HepG2 (cell line): ENCODE results near the gene RERE. TPM values are rescaled to one million over a fixed set of nuclear protein-coding genes. Genes with fewer than 3 reads are reported as not detected.

Experiments
- ATF7 ChIP-seq, 2 experiments: fragments of 450-650 bp in 1 of 2; sonication (generic) in 1 of 2; formaldehyde crosslinking in 1 of 2; IDR thresholded peaks; 2 replicates each; pipeline versions ENCODE4 v1.4.0 to v1.6.1; 2016 to 2020; ENCODE audit warnings: antibody characterized with exemption in 1 of 2, mild to moderate bottlenecking in 1 of 2, missing genetic modification reagents in 1 of 2
- FOXP4 ChIP-seq: sonication (generic); formaldehyde crosslinking; IDR thresholded peaks from 2 replicates; pipeline ENCODE4 v1.4.0; 2020; ENCODE audit warnings: missing genetic modification reagents
- GMEB1 ChIP-seq: sonication (generic); formaldehyde crosslinking; IDR thresholded peaks from 2 replicates; pipeline ENCODE4 v1.5.1; 2020; ENCODE audit warnings: missing genetic modification reagents, mild to moderate bottlenecking, borderline replicate concordance
- HDAC1 ChIP-seq: sonication (generic); formaldehyde crosslinking; IDR thresholded peaks from 2 replicates; pipeline ENCODE4 v1.5.1; 2020; ENCODE audit warnings: mild to moderate bottlenecking, missing genetic modification reagents
- HOXA3 ChIP-seq: sonication (generic); formaldehyde crosslinking; IDR thresholded peaks from 2 replicates; pipeline ENCODE4 v1.5.0; 2020; ENCODE audit warnings: missing genetic modification reagents
- JUN ChIP-seq: sonication (generic); formaldehyde crosslinking; IDR thresholded peaks from 2 replicates; pipeline ENCODE4 v1.4.0; 2020; ENCODE audit warnings: mild to moderate bottlenecking, missing genetic modification reagents
- MEIS1 ChIP-seq: sonication (generic); formaldehyde crosslinking; IDR thresholded peaks from 2 replicates; pipeline ENCODE4 v1.9.0; 2021; ENCODE audit warnings: mild to moderate bottlenecking, missing genetic modification reagents, moderate library complexity, borderline replicate concordance
- MYC ChIP-seq: sonication (generic); formaldehyde crosslinking; IDR thresholded peaks from 2 replicates; pipeline ENCODE4 v1.9.0; 2021; ENCODE audit warnings: missing genetic modification reagents, borderline replicate concordance
- NFE2 ChIP-seq: sonication (generic); formaldehyde crosslinking; IDR thresholded peaks from 2 replicates; pipeline ENCODE4 v1.4.0; 2020; ENCODE audit warnings: missing genetic modification reagents
- NR2F6 ChIP-seq, 2 experiments: IDR thresholded peaks; 2 replicates each; pipeline ENCODE4 v1.6.1; 2016; ENCODE audit warnings: antibody characterized with exemption in 1 of 2, mild to moderate bottlenecking in 1 of 2
- PITX1 ChIP-seq: sonication (generic); formaldehyde crosslinking; IDR thresholded peaks from 2 replicates; pipeline ENCODE4 v1.5.1; 2020; ENCODE audit warnings: mild to moderate bottlenecking, missing genetic modification reagents
- POGZ ChIP-seq: sonication (generic); formaldehyde crosslinking; IDR thresholded peaks from 2 replicates; pipeline ENCODE4 v1.4.0; 2020; ENCODE audit warnings: mild to moderate bottlenecking, missing genetic modification reagents
- ZNF292 ChIP-seq: sonication (generic); formaldehyde crosslinking; IDR thresholded peaks from 2 replicates; pipeline ENCODE4 v1.8.1; 2022; ENCODE audit warnings: mild to moderate bottlenecking, low read depth, missing genetic modification reagents, borderline replicate concordance
- ZNF687 ChIP-seq: sonication (generic); formaldehyde crosslinking; IDR thresholded peaks from 2 replicates; pipeline ENCODE4 v1.5.1; 2020; ENCODE audit warnings: mild to moderate bottlenecking, missing genetic modification reagents, moderate library complexity
- ZSCAN29 ChIP-seq: sonication (generic); formaldehyde crosslinking; conservative IDR thresholded peaks from 2 replicates; pipeline ENCODE4 v1.4.0; 2020; ENCODE audit warnings: mild to moderate bottlenecking, missing genetic modification reagents
- polyA plus RNA-seq, 8 experiments: library from polyadenylated mRNA; depleted of rRNA in 3 of 8; stranded (reverse) in 7 of 8; unstranded in 1 of 8; fragments of >200 nt; fragmentation: Illumina TruSeq in 4 of 8; extraction: Trizol in 4 of 8; gene quantifications; 2 replicates each; pipeline versions ENCODE4 v1.2.1 to v1.2.3, GENCODE V29; 2011 to 2016; ENCODE audit warnings: low read depth in 4 of 8, missing spikeins in 1 of 8, mixed read lengths in 1 of 8; ENCODE audit not compliant: insufficient read depth in 1 of 8
- total RNA-seq, 5 experiments: library from RNA; depleted of rRNA; stranded (reverse); fragments of >200 nt; fragmentation: Illumina TruSeq; extraction: Trizol; gene quantifications; 2 replicates each; pipeline ENCODE4 v1.2.3, GENCODE V29; 2016; ENCODE audit warnings: low read depth in 1 of 5
- TF ChIP-seq, protein P1 (sequence below): sonication (generic); formaldehyde crosslinking; conservative IDR thresholded peaks from 2 replicates; pipeline ENCODE4 v1.5.0; 2020; ENCODE audit warnings: missing genetic modification reagents
- TF ChIP-seq, protein P2 (sequence below): fragments of 450-650 bp; IDR thresholded peaks from 2 replicates; pipeline ENCODE4 v1.6.1; 2016

RERE gene
- total and polyA plus RNA-seq, 2 of the 13 experiments (the other 11 are each of a cell fraction or from before 2014, with no cell fraction given), result 18.3 to 21.9 TPM

DNA sequence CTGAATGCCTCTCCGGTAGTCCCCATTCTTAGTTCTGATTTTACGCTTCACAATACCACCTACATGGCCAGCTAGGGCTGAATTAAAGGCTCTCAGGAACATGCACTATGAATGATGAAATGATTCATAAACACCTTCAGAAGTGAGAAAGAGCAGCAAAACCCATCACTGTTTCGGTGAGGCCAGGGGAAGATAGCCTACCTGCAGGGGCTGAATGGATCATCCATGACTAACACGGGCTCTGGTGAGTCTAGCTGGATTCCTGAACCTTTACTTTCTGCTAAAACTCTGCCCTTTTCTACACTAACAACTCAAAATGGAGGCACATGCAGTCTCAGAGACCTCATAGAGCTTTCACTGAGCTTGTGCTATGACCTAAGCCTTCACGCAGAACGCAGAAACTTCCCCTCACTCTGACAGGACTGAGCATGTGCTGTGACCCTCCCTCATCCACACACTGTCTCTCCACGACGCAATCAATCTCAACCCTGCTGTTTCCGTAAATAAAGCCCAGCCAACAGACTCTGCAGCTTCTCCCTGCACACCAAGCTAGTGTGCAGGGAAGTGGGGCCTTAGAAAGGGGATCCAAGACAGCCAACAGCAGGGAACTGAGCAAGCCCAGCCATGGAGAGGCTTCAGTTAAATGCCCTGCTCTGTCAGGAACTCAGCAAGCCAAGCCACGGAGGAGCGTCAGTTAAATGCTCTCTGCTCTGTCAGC is 291.7 kb downstream of the RERE start (continued):
- TF ChIP-seq, protein P1, sequence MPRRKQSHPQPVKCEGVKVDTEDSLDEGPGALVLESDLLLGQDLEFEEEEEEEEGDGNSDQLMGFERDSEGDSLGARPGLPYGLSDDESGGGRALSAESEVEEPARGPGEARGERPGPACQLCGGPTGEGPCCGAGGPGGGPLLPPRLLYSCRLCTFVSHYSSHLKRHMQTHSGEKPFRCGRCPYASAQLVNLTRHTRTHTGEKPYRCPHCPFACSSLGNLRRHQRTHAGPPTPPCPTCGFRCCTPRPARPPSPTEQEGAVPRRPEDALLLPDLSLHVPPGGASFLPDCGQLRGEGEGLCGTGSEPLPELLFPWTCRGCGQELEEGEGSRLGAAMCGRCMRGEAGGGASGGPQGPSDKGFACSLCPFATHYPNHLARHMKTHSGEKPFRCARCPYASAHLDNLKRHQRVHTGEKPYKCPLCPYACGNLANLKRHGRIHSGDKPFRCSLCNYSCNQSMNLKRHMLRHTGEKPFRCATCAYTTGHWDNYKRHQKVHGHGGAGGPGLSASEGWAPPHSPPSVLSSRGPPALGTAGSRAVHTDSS (CRISPR knock-in tag), result no peak
- TF ChIP-seq ATF7 (IDR thresholded peaks at IDR 0.05) (no peak), ATF7 (CRISPR knock-in tag; IDR thresholded peaks at IDR 0.05) (no peak), HDAC1 (CRISPR knock-in tag) (peak; percentile 73), ZNF292 (peak; percentile 91; the same call in 1 of the 2 replicates), ZSCAN29 (no peak), NR2F6 (IDR thresholded peaks at IDR 0.05) (no peak), NR2F6 (CRISPR knock-in tag; IDR thresholded peaks at IDR 0.05) (no peak), NFE2 (CRISPR knock-in tag) (no peak), MYC (CRISPR knock-in tag) (0 out of 2 replicates have a peak, but pooled peaks have one; percentile 28), JUN (CRISPR knock-in tag) (no peak), GMEB1 (CRISPR knock-in tag) (peak; percentile 20; the same call in 1 of the 2 replicates), PITX1 (CRISPR knock-in tag) (0 out of 2 replicates have a peak, but pooled peaks have one; percentile 48), POGZ (CRISPR knock-in tag) (0 out of 2 replicates have a peak, but pooled peaks have one; percentile 13), MEIS1 (CRISPR knock-in tag) (peak; percentile 27; the same call in 1 of the 2 replicates), HOXA3 (CRISPR knock-in tag) (peak; percentile 68), FOXP4 (peak; percentile 44; the same call in 1 of the 2 replicates), ZNF687 (peak; percentile 34; the same call in 1 of the 2 replicates)
- TF ChIP-seq, protein P2, sequence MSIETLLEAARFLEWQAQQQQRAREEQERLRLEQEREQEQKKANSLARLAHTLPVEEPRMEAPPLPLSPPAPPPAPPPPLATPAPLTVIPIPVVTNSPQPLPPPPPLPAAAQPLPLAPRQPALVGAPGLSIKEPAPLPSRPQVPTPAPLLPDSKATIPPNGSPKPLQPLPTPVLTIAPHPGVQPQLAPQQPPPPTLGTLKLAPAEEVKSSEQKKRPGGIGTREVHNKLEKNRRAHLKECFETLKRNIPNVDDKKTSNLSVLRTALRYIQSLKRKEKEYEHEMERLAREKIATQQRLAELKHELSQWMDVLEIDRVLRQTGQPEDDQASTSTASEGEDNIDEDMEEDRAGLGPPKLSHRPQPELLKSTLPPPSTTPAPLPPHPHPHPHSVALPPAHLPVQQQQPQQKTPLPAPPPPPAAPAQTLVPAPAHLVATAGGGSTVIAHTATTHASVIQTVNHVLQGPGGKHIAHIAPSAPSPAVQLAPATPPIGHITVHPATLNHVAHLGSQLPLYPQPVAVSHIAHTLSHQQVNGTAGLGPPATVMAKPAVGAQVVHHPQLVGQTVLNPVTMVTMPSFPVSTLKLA, result 0 out of 2 replicates have a peak, but pooled peaks have one; percentile 26
